Tibial nerve (tissue), 4 donors: ENCODE data around the gene WDR49. TPM values are rescaled to one million over a fixed set of nuclear protein-coding genes. Genes with fewer than 3 reads are reported as not detected.

Experiments
- DNase-seq, 2 donors: peaks; one replicate each; pipeline ENCODE4 v3.0.0-alpha.2; 2019; ENCODE audit warnings: low spot score in 2 of 2
- H3K27ac ChIP-seq, 4 donors: fragments of 200-600 bp; sonication (generic) in 3 of 4; one replicate each; pipeline ENCODE4 v1.5.1; 2017 to 2019; ENCODE audit warnings: mild to moderate bottlenecking in 1 of 4
- H3K27me3 ChIP-seq, 2 donors: fragments of 200-600 bp; sonication (generic) in 1 of 2; one replicate each; pipeline versions ENCODE4 v1.5.1 to v1.6.0; 2017 to 2019
- H3K36me3 ChIP-seq, 3 donors: fragments of 200-600 bp; sonication (generic); one replicate each; pipeline ENCODE4 v1.5.1; 2018 to 2019
- H3K4me1 ChIP-seq, 4 donors: fragments of 200-600 bp; sonication (generic) in 3 of 4; one replicate each; pipeline ENCODE4 v1.5.1; 2017 to 2019
- H3K4me3 ChIP-seq, 4 donors: fragments of 200-600 bp; sonication (generic) in 3 of 4; one replicate each; pipeline ENCODE4 v1.5.1; 2017 to 2019; ENCODE audit warnings: mild to moderate bottlenecking in 1 of 4, moderate library complexity in 1 of 4
- H3K9me3 ChIP-seq, 4 donors: fragments of 200-600 bp; sonication (generic) in 3 of 4; one replicate each; pipeline ENCODE4 v1.5.1; 2017 to 2019
- EP300 ChIP-seq, 2 donors: sonication (generic); formaldehyde crosslinking; IDR thresholded peaks; one replicate each; pipeline ENCODE4 v1.6.1; 2017; ENCODE audit warnings: antibody characterized with exemption in 2 of 2, mild to moderate bottlenecking in 1 of 2
- POLR2A ChIP-seq, 2 donors: fragments of 450-650 bp; IDR thresholded peaks; one replicate each; pipeline ENCODE4 v1.6.1; 2017; ENCODE audit warnings: antibody characterized with exemption in 2 of 2, mild to moderate bottlenecking in 2 of 2, moderate library complexity in 2 of 2
- WGBS, 2 donors: methylation state at CpG; one replicate each; pipeline ENCODE4 v1.1.5; 2018; 5-methylcytosine and 5-hydroxymethylcytosine counted together
- total RNA-seq, 4 donors: library from RNA; depleted of rRNA; stranded (reverse); fragments of >200 nt; gene quantifications; one replicate each; pipeline ENCODE4 v1.1.0, GENCODE V29; 2016
- TF ChIP-seq, protein P1 (sequence below), 5 experiments: fragments of 200-600 bp in 3 of 5; fragments of 450-650 bp in 2 of 5; sonication (generic) in 3 of 5; IDR thresholded peaks; one replicate each; pipeline ENCODE4 v1.5.1; 2016 to 2019; ENCODE audit warnings: antibody characterized with exemption in 5 of 5, mild to moderate bottlenecking in 3 of 5, moderate library complexity in 2 of 5

WDR49 gene
- total RNA-seq, 4 donors from 2014 or later, result 0.44 to 2.9 (median 1.3) TPM; not detected in 1

DNA sequence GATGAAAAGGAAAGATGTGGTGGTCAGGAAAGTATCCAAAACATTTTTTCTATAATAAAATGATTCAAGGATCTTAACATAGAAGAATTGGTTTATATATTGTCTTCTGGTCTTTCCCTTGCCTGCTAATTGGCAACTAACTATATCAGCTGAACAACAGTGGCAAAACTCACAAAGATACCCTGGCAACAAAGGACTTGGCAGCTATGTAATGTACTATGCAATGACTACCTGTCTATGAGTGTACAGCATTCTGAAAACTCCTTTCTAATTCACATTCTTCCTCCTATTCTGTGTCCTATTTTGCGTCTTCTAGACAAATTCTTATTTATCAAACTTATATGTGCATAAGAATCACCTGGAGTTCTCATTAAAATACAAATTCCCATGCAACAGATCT is 164.2 kb downstream of the WDR49 start:
- 89 to 91% methylated on average over 1 of the region's 1 CpG for WGBS, 2 donors
- no peak for TF ChIP-seq EP300 (IDR thresholded peaks at IDR 0.05)
- TF ChIP-seq POLR2A (IDR thresholded peaks at IDR 0.05), result no peak
- TF ChIP-seq, protein P1, sequence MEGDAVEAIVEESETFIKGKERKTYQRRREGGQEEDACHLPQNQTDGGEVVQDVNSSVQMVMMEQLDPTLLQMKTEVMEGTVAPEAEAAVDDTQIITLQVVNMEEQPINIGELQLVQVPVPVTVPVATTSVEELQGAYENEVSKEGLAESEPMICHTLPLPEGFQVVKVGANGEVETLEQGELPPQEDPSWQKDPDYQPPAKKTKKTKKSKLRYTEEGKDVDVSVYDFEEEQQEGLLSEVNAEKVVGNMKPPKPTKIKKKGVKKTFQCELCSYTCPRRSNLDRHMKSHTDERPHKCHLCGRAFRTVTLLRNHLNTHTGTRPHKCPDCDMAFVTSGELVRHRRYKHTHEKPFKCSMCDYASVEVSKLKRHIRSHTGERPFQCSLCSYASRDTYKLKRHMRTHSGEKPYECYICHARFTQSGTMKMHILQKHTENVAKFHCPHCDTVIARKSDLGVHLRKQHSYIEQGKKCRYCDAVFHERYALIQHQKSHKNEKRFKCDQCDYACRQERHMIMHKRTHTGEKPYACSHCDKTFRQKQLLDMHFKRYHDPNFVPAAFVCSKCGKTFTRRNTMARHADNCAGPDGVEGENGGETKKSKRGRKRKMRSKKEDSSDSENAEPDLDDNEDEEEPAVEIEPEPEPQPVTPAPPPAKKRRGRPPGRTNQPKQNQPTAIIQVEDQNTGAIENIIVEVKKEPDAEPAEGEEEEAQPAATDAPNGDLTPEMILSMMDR (IDR thresholded peaks at IDR 0.05), result no peak
- Histone ChIP-seq H3K36me3 (no peaks in the 10 kb centered on the region), H3K4me3 (no peak overlapping the region), H3K27ac (no peak overlapping the region), H3K9me3 (peaks cover 0 to 6% (median 0%) of the 10 kb centered on the region in 4 donors), H3K4me1 (no peaks in the 10 kb centered on the region), H3K27me3 (no peaks in the 10 kb centered on the region)
- DNase-seq, result no peak

GRCh38 chr3:167487556-167487955 is 166.2 kb downstream of the WDR49 start:
- 66 to 72% methylated on average over 3 of the region's 3 CpGs for WGBS, 2 donors
- DNase-seq, result no peak

DNA sequence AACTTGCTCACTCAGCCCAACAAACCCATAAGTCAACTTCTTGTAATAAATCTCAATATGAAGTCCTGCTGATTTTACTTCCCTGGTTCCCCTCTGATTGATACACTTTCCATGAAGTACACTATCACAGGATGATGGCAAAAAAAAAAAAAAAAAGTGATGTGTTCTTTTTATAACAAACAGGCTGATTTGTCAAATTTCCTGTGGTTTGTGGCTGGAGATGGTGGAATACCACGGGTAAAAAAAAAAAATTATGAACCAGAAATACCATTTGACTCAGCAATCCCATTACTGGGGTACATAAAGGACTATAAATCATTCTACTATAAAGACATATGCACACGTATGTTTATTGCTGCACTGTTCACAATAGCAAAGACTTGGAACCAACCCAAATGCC is 169.2 kb downstream of the WDR49 start:
- Histone ChIP-seq H3K4me3 (no peak overlapping the region), H3K27ac (no peak overlapping the region), H3K4me1 (no peaks in the 10 kb centered on the region), H3K27me3 (no peaks in the 10 kb centered on the region), H3K36me3 (no peaks in the 10 kb centered on the region), H3K9me3 (peaks cover 0 to 6% (median 0%) of the 10 kb centered on the region in 4 donors)
- no peak for DNase-seq
- WGBS, 2 donors, result 52 to 78% methylated on average over 2 of the region's 2 CpGs
- TF ChIP-seq EP300 (IDR thresholded peaks at IDR 0.05) (no peak), POLR2A (IDR thresholded peaks at IDR 0.05) (no peak)
- TF ChIP-seq, protein P1 (IDR thresholded peaks at IDR 0.05), result no peak

More at GRCh38 chr3:167487556-167487955, 166.2 kb downstream of the WDR49 start:
- Histone ChIP-seq H3K9me3 (peaks cover 0 to 6% (median 0%) of the 10 kb centered on the region in 4 donors), H3K36me3 (no peaks in the 10 kb centered on the region), H3K27ac (no peak overlapping the region), H3K4me1 (no peaks in the 10 kb centered on the region), H3K27me3 (no peaks in the 10 kb centered on the region), H3K4me3 (no peak overlapping the region)
- TF ChIP-seq, protein P1 (IDR thresholded peaks at IDR 0.05), result no peak
- TF ChIP-seq EP300 (IDR thresholded peaks at IDR 0.05) (no peak), POLR2A (IDR thresholded peaks at IDR 0.05) (no peak)

GRCh38 chr3:167483708-167484475 is 169.8 kb downstream of the WDR49 start:
- Histone ChIP-seq H3K27me3 (no peaks in the 10 kb centered on the region), H3K9me3 (peaks cover 0 to 6% (median 0%) of the 10 kb centered on the region in 4 donors), H3K27ac (no peak overlapping the region), H3K4me3 (no peak overlapping the region), H3K4me1 (no peaks in the 10 kb centered on the region), H3K36me3 (no peaks in the 10 kb centered on the region)
- 90 to 91% methylated on average over 2 of the region's 2 CpGs for WGBS, 2 donors
- TF ChIP-seq EP300 (IDR thresholded peaks at IDR 0.05) (no peak), POLR2A (IDR thresholded peaks at IDR 0.05) (no peak)
- TF ChIP-seq, protein P1 (IDR thresholded peaks at IDR 0.05), result no peak
- DNase-seq, result no peak

GRCh38 chr3:167481164-167481563 is 172.6 kb downstream of the WDR49 start:
- Histone ChIP-seq H3K27me3 (no peaks in the 10 kb centered on the region), H3K9me3 (peaks cover 0 to under 1% (median 0%) of the 10 kb centered on the region in 4 donors), H3K36me3 (no peaks in the 10 kb centered on the region), H3K4me3 (no peak overlapping the region), H3K27ac (no peak overlapping the region), H3K4me1 (no peaks in the 10 kb centered on the region)
- no peak for DNase-seq
- TF ChIP-seq, protein P1 (IDR thresholded peaks at IDR 0.05), result no peak
- no peak for TF ChIP-seq EP300 (IDR thresholded peaks at IDR 0.05)
- TF ChIP-seq POLR2A (IDR thresholded peaks at IDR 0.05), result no peak
